PFSK-1 (cell line): ENCODE results near the gene CCDC43.
A peak's percentile ranks its signal among the peaks of the same experiment; 100 is the strongest.

ENCODE experiments used
- POLR2AphosphoS5 ChIP-seq: IDR thresholded peaks from 2 replicates; pipeline ENCODE4 v1.6.1; 2012; ENCODE audit warnings: low read depth, mild to moderate bottlenecking, control low read depth, low read length, moderate library complexity
- TAF1 ChIP-seq: IDR thresholded peaks from 2 replicates; pipeline ENCODE4 v1.6.1; 2012; ENCODE audit warnings: low read length, control low read depth, borderline replicate concordance; ENCODE audit not compliant: insufficient read depth

DNA sequence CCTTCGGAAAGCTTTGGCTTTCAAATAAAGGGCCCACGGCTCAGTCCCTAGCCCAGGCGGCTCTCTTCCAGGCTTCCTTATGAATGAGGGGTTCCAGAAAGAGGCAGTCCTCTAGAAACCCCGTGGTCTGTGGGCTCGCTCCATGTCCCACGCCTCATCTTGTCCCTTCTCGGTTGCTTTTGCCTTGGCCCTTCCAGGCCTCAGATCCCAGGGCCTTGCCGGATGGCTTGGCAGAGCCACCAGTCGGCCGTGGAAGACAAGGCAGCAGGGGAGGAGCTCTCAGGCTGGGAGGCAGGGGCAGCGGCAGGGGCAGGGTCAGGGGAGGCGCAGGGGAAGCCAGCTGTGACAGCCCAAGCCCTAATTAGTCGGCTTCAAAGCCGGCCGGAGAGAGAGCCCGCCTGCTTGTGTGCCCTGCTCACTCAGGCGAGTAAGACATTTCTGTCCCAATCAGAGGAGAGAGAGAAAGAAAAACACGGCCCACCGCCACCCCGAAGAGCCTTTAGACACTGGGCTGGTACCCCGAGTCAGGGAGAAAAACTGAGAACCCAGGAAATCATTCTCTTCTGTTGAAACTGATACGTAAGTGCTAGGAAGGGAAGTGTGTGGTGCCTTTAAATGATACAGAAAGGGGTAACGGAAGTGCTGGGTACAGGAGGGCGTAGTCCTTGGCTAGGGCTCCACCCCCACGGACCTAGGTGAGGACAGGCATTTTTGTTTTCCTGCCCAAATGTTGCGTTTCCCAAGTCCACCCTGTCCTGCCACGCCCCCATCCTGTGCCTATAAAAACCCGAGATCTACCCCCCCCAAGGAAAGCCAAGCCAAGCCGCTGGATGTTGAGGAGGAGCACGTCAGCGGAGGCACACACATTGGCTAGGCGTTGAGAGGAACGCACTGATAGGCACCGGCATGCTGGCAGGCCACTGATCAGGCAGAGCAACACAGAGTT, 61.1 kb downstream of the CCDC43 start:
- TF ChIP-seq POLR2AphosphoS5: peak; percentile 55; the same call in 1 of the 2 replicates
- TF ChIP-seq TAF1: no peak
